Loucy (cell line): ENCODE data around the gene OPN3.

Experiments used
- CTCF ChIP-seq: fragments of 200-600 bp; sonication (generic); conservative IDR thresholded peaks from 2 replicates; pipeline ENCODE4 v1.5.1; 2014; ENCODE audit warnings: mild to moderate bottlenecking, antibody characterized with exemption, low read length
- EZH2phosphoT487 ChIP-seq: fragments of 200-600 bp; IDR thresholded peaks from 2 replicates; pipeline ENCODE4 v1.6.1; 2018; ENCODE audit warnings: antibody characterized with exemption, mild to moderate bottlenecking, moderate library complexity, borderline replicate concordance

GRCh38 chr1:241641773-241642592 lies 1.8 kb upstream of the OPN3 start:
- no peak for TF ChIP-seq CTCF
- no peak for TF ChIP-seq EZH2phosphoT487
